Activated CD8-positive, alpha-beta T cell treated with anti-CD3 and anti-CD28 coated beads for 36 hours (primary cell): ENCODE results near the gene STRIT1. TPM values are rescaled to one million over a fixed set of nuclear protein-coding genes. Genes with fewer than 3 reads are reported as not detected.

ENCODE experiments used
- ATAC-seq: fragments of 200-7000 bp; cut with Tn5 transposase; one replicate; pipeline ENCODE4 v1.10.0; 2021; ENCODE audit warnings: mild to moderate bottlenecking, moderate library complexity
- CTCF ChIA-PET: fragments of 350-600 bp; sonication (Branson Sonifier 250); formaldehyde crosslinking; loops from one replicate; lab custom pipeline; 2021; ENCODE audit warnings: antibody characterized with exemption; lab: Charles Lee
- POLR2A ChIA-PET: fragments of 350-600 bp; sonication (Branson Sonifier 250); formaldehyde crosslinking; loops from one replicate; lab custom pipeline; 2021; ENCODE audit warnings: antibody characterized with exemption; lab: Charles Lee
- DNase-seq: peaks from one replicate; pipeline ENCODE4 v3.0.0-alpha.2; 2020
- H3K27ac Mint-ChIP-seq: one replicate; pipeline ENCODE4 v1.8.0; 2021; ENCODE audit warnings: mild to moderate bottlenecking, mixed read lengths
- H3K27me3 Mint-ChIP-seq: one replicate; pipeline ENCODE4 v1.8.0; 2021; ENCODE audit warnings: mixed read lengths
- H3K36me3 Mint-ChIP-seq: one replicate; pipeline ENCODE4 v1.8.0; 2021; ENCODE audit warnings: low read depth, mixed read lengths
- H3K4me1 Mint-ChIP-seq: one replicate; pipeline ENCODE4 v1.8.0; 2021; ENCODE audit warnings: low read depth, mixed read lengths
- H3K4me3 Mint-ChIP-seq: one replicate; pipeline ENCODE4 v1.8.0; 2021; ENCODE audit warnings: mild to moderate bottlenecking, moderate library complexity, mixed read lengths
- H3K9me3 Mint-ChIP-seq: one replicate; pipeline ENCODE4 v1.8.0; 2021; ENCODE audit warnings: mixed read lengths
- CTCF ChIP-seq: fragments of 200-600 bp; IDR thresholded peaks from one replicate; pipeline ENCODE4 v1.8.0; 2022; ENCODE audit warnings: antibody characterized with exemption, mild to moderate bottlenecking
- intact Hi-C: fragments of 100-400 bp; cut with micrococcal nuclease; formaldehyde crosslinking; loops from one replicate; pipeline ENCODE4 v1.10.0; 2022
- total RNA-seq, 2 experiments: library from RNA; stranded (reverse); gene quantifications; one replicate each; pipeline ENCODE4 v1.2.3, GENCODE V29; 2021

STRIT1 gene
- total RNA-seq, 2 experiments from 2014 or later = not detected

- DNase-seq = no peak
- no peaks in the 10 kb centered on the region for H3K36me3 Mint-ChIP-seq
- H3K27me3 Mint-ChIP-seq = no peaks in the 10 kb centered on the region
- CTCF ChIA-PET = no interaction called here
- H3K27ac Mint-ChIP-seq = no peak overlapping the region
- H3K4me3 Mint-ChIP-seq = no peak overlapping the region
- POLR2A ChIA-PET = no interaction called here
- intact Hi-C loops = no loop called here
- H3K4me1 Mint-ChIP-seq = no peaks in the 10 kb centered on the region
- no peak for TF ChIP-seq CTCF
- H3K9me3 Mint-ChIP-seq = no peaks in the 10 kb centered on the region
- no peak for ATAC-seq
Measured at GRCh38 chr3:155316426-155316825, 22.9 kb upstream of the STRIT1 start.

- no peak overlapping the region for H3K27ac Mint-ChIP-seq
- H3K9me3 Mint-ChIP-seq = no peaks in the 10 kb centered on the region
- no peak for TF ChIP-seq CTCF
- no peaks in the 10 kb centered on the region for H3K36me3 Mint-ChIP-seq
- DNase-seq (no peak), ATAC-seq (no peak)
- no peaks in the 10 kb centered on the region for H3K4me1 Mint-ChIP-seq
- no peaks in the 10 kb centered on the region for H3K27me3 Mint-ChIP-seq
- intact Hi-C loops = no loop called here
- ChIA-PET POLR2A (no interaction called here), CTCF (no interaction called here)
- H3K4me3 Mint-ChIP-seq = no peak overlapping the region
Measured at GRCh38 chr3:155313916-155314315, 20.4 kb upstream of the STRIT1 start.

GRCh38 chr3:155313300-155313699 is 19.8 kb upstream of the STRIT1 start:
- no peak for DNase-seq
- no peak for ATAC-seq
- H3K36me3 Mint-ChIP-seq = no peaks in the 10 kb centered on the region
- no peak overlapping the region for H3K4me3 Mint-ChIP-seq
- H3K27me3 Mint-ChIP-seq = no peaks in the 10 kb centered on the region
- H3K27ac Mint-ChIP-seq = no peak overlapping the region
- intact Hi-C loops = no loop called here
- no peaks in the 10 kb centered on the region for H3K9me3 Mint-ChIP-seq
- ChIA-PET CTCF (no interaction called here), POLR2A (no interaction called here)
- TF ChIP-seq CTCF = no peak
- no peaks in the 10 kb centered on the region for H3K4me1 Mint-ChIP-seq

GRCh38 chr3:155312781-155313180 is 19.3 kb upstream of the STRIT1 start:
- no peaks in the 10 kb centered on the region for H3K4me1 Mint-ChIP-seq
- no peaks in the 10 kb centered on the region for H3K27me3 Mint-ChIP-seq
- no peak for TF ChIP-seq CTCF
- DNase-seq (no peak), ATAC-seq (no peak)
- no peaks in the 10 kb centered on the region for H3K36me3 Mint-ChIP-seq
- CTCF ChIA-PET = no interaction called here
- intact Hi-C loops = no loop called here
- H3K4me3 Mint-ChIP-seq = no peak overlapping the region
- no peaks in the 10 kb centered on the region for H3K9me3 Mint-ChIP-seq
- POLR2A ChIA-PET = no interaction called here
- H3K27ac Mint-ChIP-seq = no peak overlapping the region

- no peak for TF ChIP-seq CTCF
- no peak for ATAC-seq
- CTCF ChIA-PET = no interaction called here
- intact Hi-C loops = no loop called here
- POLR2A ChIA-PET = no interaction called here
- no peaks in the 10 kb centered on the region for H3K27me3 Mint-ChIP-seq
- no peak for DNase-seq
- H3K27ac Mint-ChIP-seq = no peak overlapping the region
- H3K4me3 Mint-ChIP-seq = no peak overlapping the region
- H3K36me3 Mint-ChIP-seq = no peaks in the 10 kb centered on the region
- H3K9me3 Mint-ChIP-seq = no peaks in the 10 kb centered on the region
- no peaks in the 10 kb centered on the region for H3K4me1 Mint-ChIP-seq
Measured at GRCh38 chr3:155309581-155309980, 16.1 kb upstream of the STRIT1 start.
